ENCODE results near the gene RASL12.
"Not testable (repeated sequence)": the region's sequence is repeated elsewhere in the genome, so short reads cannot be mapped to it uniquely, and the experiment has no call there.

RASL12 gene

DNA sequence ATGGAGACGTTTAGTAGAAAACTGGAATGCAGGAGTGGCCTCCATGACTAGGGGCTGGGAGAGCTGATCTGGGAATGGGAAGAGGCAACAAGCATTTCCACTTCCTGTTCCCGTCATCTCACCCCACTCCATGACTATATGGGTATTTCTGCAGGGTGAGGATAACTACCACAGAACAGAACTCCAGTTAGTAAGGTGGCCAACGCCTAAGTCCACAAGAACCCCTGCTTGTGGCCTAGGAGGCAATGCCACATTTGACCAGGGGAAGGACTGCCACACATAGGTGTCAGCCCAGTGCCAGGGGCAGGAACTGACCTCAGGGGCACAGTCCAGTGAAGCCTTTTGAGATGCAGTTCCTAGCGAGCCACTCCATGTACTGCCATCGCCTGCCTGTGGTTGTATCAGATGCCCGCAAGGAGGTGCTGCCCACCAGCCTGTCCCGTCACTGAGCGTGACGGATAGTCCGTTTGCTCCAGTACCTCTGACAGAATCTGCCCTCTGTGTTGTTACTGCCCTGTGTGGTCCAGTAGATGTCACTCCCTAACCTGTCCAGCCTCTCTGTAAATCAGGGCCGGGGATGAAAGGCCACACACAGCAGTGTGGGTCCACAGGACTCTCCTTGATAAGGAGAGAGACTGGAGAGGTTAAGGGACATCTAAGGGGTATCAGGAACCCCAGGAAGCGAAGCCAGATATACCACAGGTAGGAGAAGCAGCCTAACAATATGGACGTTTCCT is 34.8 kb downstream of the RASL12 start:
- H3K4me3 ChIP-seq (ENCODE audit: low read depth, low read length): no peak overlapping the region

DNA sequence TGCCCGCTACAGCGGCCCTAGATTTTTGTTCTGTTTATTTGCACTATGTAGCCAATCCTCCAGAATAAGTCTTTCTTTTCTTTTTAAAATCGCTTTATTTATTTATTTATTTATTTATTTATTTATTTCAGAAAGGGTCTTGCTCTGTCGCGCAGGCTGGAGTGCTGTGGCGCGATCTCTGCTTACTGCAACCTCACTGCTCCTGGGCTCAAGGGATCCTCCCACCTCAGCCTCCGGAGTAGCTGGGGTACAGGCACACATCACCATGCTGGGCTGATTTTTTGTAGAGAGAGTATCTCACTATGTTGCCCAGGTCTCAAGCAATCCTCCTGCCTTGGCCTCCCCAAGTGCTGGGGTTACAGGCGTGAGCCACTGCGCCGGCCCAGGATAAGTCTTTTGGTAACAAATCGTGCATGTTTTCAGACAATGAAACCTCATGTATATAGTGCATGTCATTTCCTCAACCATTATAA is 38.0 kb downstream of the RASL12 start:
- no peak overlapping the region for H3K4me3 ChIP-seq (ENCODE audit: low read depth, low read length)

DNA sequence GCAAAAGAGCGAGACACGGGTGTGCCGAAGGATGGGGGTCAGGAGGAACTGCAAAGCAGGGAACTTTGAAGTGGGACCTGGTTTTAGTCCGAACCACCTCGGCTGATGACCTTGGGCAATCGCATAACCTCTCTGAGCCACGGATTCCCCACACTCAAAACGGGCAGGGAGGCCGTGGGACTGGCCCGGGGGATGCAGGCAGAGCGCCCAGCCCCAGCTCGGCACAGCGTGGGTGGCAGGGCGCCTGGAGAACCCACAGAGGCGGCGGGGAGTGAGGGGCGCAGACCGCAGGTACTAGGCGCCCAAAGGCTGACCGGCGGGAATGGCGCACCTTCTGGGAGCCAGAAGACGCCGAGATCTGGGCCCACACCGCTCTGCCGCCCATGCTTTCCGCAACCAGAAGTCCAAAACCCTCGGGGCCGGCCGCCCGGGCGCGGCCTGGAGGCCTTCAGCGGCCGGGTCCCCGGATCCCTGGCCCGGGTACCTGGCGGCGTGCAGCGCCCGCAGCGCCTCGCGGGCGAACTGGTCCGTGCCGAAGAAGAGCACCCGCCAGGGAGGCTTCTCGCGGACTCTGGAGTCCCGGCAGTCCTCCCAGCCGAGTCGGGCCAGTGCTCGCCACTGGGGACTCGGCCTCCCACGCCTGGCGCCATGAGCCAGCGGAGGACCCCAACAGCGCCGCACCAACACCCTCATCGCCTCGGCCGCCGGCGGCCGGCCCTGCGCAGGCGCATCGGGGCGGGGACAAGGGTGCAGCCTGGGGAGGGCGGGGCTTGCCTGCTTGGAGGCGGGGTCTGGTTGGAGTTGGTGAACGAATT is 38.7 kb downstream of the RASL12 start, which contains the start of gene MTFMT:
TSS of gene MTFMT (minus strand) at position 719 of the 815 bp plus-strand sequence. CDS start at position 693, 26 bp downstream.
- peak within 1 kb of the TSS; percentile 87 for H3K4me3 ChIP-seq (ENCODE audit: low read depth, low read length)

DNA sequence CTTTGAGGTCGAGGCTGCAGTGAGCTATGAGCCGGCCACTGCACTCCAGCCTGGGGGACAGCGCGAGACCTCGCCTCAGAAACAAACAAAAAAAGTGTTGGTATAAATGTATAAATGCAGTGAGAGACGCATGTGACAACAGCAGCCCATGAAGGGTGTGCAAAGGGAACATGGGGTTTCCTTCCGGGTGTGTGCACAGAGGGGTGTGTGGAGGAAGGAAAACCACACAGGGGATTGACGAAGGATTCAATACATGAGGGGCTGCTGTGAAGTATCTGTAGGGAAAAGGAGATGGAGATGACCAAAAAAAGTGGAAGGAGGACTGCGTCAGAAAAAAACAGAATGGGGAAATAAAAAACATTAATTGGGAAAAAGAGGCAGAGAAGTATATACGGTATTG is 39.5 kb downstream of the RASL12 start:
- peak overlapping the region; percentile 87 for H3K4me3 ChIP-seq (ENCODE audit: low read depth, low read length)

DNA sequence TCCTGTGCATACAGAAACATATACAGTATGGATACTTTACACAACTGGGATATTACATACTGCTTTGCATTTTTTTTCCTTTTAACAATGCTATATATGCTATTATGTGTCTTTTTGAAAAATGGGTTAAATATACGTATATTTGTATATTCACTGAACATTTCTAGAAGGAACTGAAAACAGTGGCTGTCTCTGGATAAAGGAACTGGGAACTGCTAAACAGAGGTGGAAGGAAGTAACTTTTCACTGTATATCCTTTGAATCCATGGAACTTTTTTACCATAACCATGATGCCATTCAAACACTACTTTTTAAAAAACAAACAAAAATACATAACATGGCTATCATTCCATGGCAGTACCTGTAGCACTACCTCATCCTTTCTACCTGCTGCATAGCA is 40.2 kb downstream of the RASL12 start:
- no peak overlapping the region for H3K4me3 ChIP-seq (ENCODE audit: low read depth, low read length)

DNA sequence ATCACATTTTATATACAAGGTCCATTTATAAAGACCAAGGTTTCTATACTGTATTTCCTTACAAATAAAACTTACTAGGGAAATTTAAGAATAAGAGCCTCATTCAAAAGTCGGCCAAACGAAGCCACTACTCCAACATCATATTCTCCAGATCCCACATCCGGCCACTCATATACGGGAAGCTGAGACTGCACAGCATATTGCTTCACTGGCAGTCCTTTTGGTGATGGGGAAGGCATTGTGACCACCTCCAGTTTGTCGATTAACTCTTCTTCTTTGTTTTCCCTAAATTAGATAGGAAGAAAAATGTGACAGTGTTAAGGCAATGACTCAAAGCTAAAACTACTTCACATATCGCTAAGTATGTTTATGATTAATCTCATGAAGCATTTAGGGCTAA is 41.0 kb downstream of the RASL12 start:
- H3K4me3 ChIP-seq (ENCODE audit: low read depth, low read length): no peak overlapping the region

DNA sequence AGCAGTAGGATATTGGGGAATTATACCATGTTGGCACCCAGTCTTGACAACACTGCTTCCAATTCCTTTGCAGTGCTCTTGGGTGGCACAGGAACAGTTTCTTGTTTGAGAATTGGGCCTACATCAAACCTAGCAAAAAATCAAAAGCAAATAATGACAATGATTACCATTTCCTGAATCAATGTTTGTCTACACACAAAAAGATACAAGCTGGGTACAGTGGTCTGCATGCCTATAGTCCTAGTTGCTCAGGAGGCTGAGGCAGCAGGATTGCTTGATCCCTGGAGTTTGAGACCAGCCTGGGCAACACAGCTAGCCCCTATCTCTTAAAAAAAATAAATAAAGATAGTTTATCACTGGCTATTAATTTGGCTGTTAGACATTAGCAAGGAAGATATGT is 46.3 kb downstream of the RASL12 start:
- no peak overlapping the region for H3K4me3 ChIP-seq (ENCODE audit: low read depth, low read length)

DNA sequence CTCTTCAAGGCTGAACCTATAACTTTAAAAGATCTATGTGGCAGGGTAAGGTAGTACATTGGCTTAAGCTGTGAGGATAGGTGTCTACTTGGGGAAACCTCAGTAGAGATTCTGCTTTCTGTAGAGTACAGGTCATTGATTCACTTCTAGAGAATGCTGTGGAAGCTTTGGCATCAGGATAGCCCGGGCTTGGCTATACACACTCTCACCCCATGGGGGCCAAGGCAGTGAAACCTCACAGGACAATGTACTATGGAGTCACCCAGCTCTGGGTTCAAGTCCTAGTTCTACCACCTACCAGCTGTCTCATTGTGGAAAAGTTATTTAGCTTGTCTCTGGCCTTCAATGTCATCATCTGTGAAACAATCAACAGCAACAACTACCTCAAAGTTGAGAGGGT is 47.4 kb downstream of the RASL12 start:
- H3K4me3 ChIP-seq (ENCODE audit: low read depth, low read length): no peak overlapping the region

DNA sequence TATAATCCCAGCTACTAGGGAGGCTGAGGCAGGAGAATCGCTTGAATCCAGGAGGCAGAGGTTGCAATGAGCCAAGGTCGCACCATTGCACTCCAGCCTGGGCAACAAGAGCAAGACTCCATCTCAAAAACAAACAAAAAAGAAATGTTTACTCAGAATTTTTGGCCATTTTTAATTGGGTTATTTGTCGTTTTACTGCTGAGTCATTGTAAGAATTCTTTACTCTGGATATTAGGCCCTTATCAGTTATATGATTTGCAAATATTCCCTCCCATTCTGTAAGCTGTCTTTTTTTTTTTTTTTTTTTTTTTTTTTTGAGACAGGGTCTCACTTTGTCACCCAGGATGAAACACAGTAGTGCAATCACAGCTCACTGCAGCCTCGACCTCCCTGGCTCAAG is 56.6 kb downstream of the RASL12 start:
- H3K4me3 ChIP-seq (ENCODE audit: low read depth, low read length): not testable (repeated sequence)

DNA sequence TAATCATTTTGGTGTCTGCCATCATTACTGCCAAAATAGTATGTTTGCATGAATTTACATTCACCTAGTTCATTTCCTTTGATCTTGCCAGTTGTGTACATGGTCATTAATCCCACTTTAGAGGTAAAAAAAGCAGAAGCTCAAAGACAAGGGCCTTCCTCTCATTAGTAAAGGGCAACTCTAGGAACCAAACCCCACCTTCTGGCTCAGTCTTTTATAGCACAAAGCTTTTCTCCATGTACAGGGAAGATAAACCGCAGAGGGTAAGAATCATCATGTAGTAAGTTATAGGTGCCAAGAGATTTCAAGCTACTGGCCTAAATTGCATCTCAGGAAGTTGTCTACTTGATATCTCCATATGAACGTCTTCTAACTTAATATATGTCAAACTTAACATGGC is 58.8 kb downstream of the RASL12 start:
- no peak overlapping the region for H3K4me3 ChIP-seq (ENCODE audit: low read depth, low read length)

DNA sequence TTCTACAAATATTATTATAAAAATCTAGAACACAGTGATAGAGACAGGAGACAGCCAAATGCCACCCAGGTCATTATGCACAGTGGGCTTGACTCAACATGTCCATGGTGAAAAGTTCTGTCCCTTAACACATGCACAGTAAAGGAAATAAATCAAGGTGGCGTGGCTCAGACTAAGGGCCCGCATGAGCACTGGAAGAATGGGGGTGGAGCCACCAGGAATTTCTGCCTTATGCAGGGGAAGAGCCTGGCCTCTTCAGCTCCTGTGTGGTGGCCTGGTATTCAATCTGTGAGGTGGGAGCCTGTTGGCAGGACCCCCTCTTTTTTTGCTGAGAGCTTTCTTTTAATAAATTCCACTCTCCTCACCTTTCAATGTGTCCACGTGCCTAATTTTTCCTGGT is 60.9 kb downstream of the RASL12 start:
- H3K4me3 ChIP-seq (ENCODE audit: low read depth, low read length): no peak overlapping the region

DNA sequence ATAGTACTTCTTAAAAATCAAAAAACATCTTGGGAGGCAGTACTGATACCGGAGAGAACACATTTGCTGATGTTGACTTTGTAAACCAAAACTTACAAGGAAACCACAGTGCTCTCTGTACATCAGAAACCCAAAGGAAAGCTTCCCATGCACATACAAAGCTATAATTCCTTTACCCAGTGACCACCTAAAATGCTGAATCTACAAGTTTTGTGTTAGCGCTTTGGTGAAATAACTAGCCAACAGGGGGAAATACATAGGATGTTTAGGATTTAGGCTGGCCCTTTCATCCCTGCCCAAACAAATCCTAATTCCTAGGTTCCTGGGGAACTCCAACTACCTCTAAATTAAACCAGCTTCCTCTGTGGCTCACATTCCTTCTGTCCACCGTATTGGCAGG is 62.8 kb downstream of the RASL12 start:
- H3K4me3 ChIP-seq (ENCODE audit: low read depth, low read length): no peak overlapping the region

Measured in iPS-11a (cell line).